GM21723 (cell line): ENCODE results near the gene TRPM2.

Experiments
- ATAC-seq: cut with Tn5 transposase; IDR thresholded peaks from one replicate; pipeline ENCODE4 v1.9.1; 2021; ENCODE audit warnings: mild to moderate bottlenecking, moderate library complexity; ENCODE audit not compliant: unreplicated experiment

The TRPM2 gene

GRCh38 chr21:44370786-44371410 is 17.5 kb downstream of the TRPM2 start:
- no peak for ATAC-seq

GRCh38 chr21:44371596-44371995 is 18.2 kb downstream of the TRPM2 start:
- ATAC-seq, result no peak

- ATAC-seq, result no peak
These were observed 19.2 kb downstream of the TRPM2 start for GRCh38 chr21:44372616-44373015.

- ATAC-seq, result no peak
These were observed 21.3 kb downstream of the TRPM2 start for GRCh38 chr21:44374601-44375280.

- no peak for ATAC-seq
These were observed 21.8 kb downstream of the TRPM2 start for GRCh38 chr21:44375281-44375651.

GRCh38 chr21:44375761-44376241 is 22.4 kb downstream of the TRPM2 start:
- ATAC-seq, result no peak

- ATAC-seq, result no peak
These were observed 23.2 kb downstream of the TRPM2 start for GRCh38 chr21:44376606-44377005.

- ATAC-seq, result no peak
These were observed 23.9 kb downstream of the TRPM2 start for GRCh38 chr21:44377201-44377921.

GRCh38 chr21:44377922-44378645 is 24.7 kb downstream of the TRPM2 start:
- ATAC-seq, result no peak

- no peak for ATAC-seq
These were observed 25.5 kb downstream of the TRPM2 start for GRCh38 chr21:44378646-44379514.

- ATAC-seq, result no peak
These were observed 26.1 kb downstream of the TRPM2 start for GRCh38 chr21:44379515-44379848.

GRCh38 chr21:44379991-44380865 is 26.8 kb downstream of the TRPM2 start:
- no peak for ATAC-seq

GRCh38 chr21:44380876-44381275 is 27.5 kb downstream of the TRPM2 start:
- ATAC-seq, result no peak

- no peak for ATAC-seq
These were observed 28.5 kb downstream of the TRPM2 start for GRCh38 chr21:44381874-44382273.

GRCh38 chr21:44382536-44382935 is 29.1 kb downstream of the TRPM2 start:
- no peak for ATAC-seq

GRCh38 chr21:44383216-44383615 is 29.8 kb downstream of the TRPM2 start:
- no peak for ATAC-seq

- no peak for ATAC-seq
These were observed 31.5 kb downstream of the TRPM2 start for GRCh38 chr21:44384968-44385367.

GRCh38 chr21:44389335-44389734 is 35.9 kb downstream of the TRPM2 start:
- ATAC-seq, result no peak

GRCh38 chr21:44390886-44391285 is 37.5 kb downstream of the TRPM2 start:
- ATAC-seq, result no peak
